Spleen (tissue), 7 donors: ENCODE results near the gene CDCA3.

ENCODE experiments used
- CTCF ChIP-seq, 11 experiments: fragments of 200-600 bp in 7 of 11; fragments of 450-650 bp in 4 of 11; sonication (generic) in 4 of 11; IDR thresholded peaks in 8 of 11; conservative IDR thresholded peaks in 3 of 11; 1 replicate in 7 of 11; 2 replicates in 4 of 11; pipeline versions ENCODE4 v1.4.0 to v1.8.0; 2016 to 2021; ENCODE audit warnings: antibody characterized with exemption in 11 of 11, inconsistent platforms in 4 of 11, mild to moderate bottlenecking in 1 of 11
- POLR2A ChIP-seq, 3 donors: fragments of 450-650 bp; IDR thresholded peaks; one replicate each; pipeline ENCODE4 v1.5.1; 2017; ENCODE audit warnings: antibody characterized with exemption in 3 of 3, mild to moderate bottlenecking in 1 of 3
- donor health status: DM: no; HTN: no; CAD: no; lungs with moderate emphysema.
- donor health status: DM: no; HTN: no; CAD: no.
- donor health status: DM: no; HTN: no; CAD: no.

- TF ChIP-seq POLR2A (IDR thresholded peaks at IDR 0.05) (no peak), CTCF (IDR thresholded peaks at IDR 0.05 in 8 of 11, conservative IDR thresholded peaks at IDR 0.05 in 3 of 11) (no peak)
Observed at GRCh38 chr12:6883252-6883651, 32.2 kb upstream of the CDCA3 start.
